Body of pancreas (tissue), 4 donors: ENCODE data around the gene SMIM13. TPM values are rescaled to one million over a fixed set of nuclear protein-coding genes. Genes with fewer than 3 reads are reported as not detected.
A peak's percentile ranks its signal among the peaks of the same experiment; 100 is the strongest.

ENCODE experiments used
- ATAC-seq: fragments of 150-250 bp; one replicate; pipeline ENCODE4 v1.9.1; 2016
- DNase-seq, 4 donors: peaks; one replicate each; pipeline ENCODE4 v3.0.0-alpha.2; 2019
- H3K27ac ChIP-seq, 4 donors: fragments of 200-600 bp; sonication (generic); 1 replicate in 3 of 4; 2 replicates in 1 of 4; pipeline versions ENCODE4 v1.5.1 to v1.6.1; 2016 to 2019; ENCODE audit warnings: mild to moderate bottlenecking in 1 of 4, mixed read lengths in 1 of 4, moderate library complexity in 1 of 4
- H3K27me3 ChIP-seq, 2 donors: fragments of 200-600 bp; sonication (generic); one replicate each; pipeline ENCODE4 v1.6.0; 2016; ENCODE audit warnings: mild to moderate bottlenecking in 1 of 2
- H3K36me3 ChIP-seq, 2 donors: fragments of 200-600 bp; sonication (generic); replicated peaks in 1 of 2; 2 replicates each; pipeline ENCODE4 v1.5.1; 2016; ENCODE audit warnings: low read depth in 2 of 2; ENCODE audit not compliant: insufficient read depth in 1 of 2
- H3K4me1 ChIP-seq: fragments of 200-600 bp; sonication (generic); one replicate; pipeline ENCODE4 v1.6.0; 2016
- H3K4me3 ChIP-seq, 2 donors: fragments of 200-600 bp; sonication (generic); 1 replicate in 1 of 2; 2 replicates in 1 of 2; pipeline ENCODE4 v1.5.1; 2016 to 2019
- H3K9me3 ChIP-seq, 3 donors: fragments of 200-600 bp; sonication (generic); 1 replicate in 2 of 3; 2 replicates in 1 of 3; pipeline ENCODE4 v1.5.1; 2016
- CTCF ChIP-seq, 7 experiments: fragments of 450-650 bp in 4 of 7; fragments of 200-600 bp in 3 of 7; sonication (generic) in 3 of 7; IDR thresholded peaks; one replicate each; pipeline ENCODE4 v1.5.1; 2016 to 2019; ENCODE audit warnings: antibody characterized with exemption in 7 of 7
- POLR2A ChIP-seq, 3 donors: fragments of 450-650 bp; IDR thresholded peaks; one replicate each; pipeline ENCODE4 v1.6.1; 2016; ENCODE audit warnings: antibody characterized with exemption in 3 of 3, mild to moderate bottlenecking in 2 of 3
- WGBS, 2 donors: methylation state at CpG; one replicate each; pipeline ENCODE4 v1.1.5; 2017; 5-methylcytosine and 5-hydroxymethylcytosine counted together
- intact Hi-C: fragments of 100-400 bp; cut with DNase I; formaldehyde crosslinking; loops from one replicate; pipeline ENCODE4 v1.15.1; 2023
- small RNA-seq: library from RNA; depleted of rRNA; stranded (forward); fragments of <200 nt; gene quantifications from one replicate; pipeline ENCODE3, GENCODE V24; 2016
- total RNA-seq, 2 donors: library from RNA; depleted of rRNA; stranded (reverse); fragments of >200 nt; gene quantifications; one replicate each; pipeline ENCODE4 v1.1.0, GENCODE V29; 2016

SMIM13 gene
- total RNA-seq, 2 donors from 2014 or later, result 4.4 to 5.6 TPM

- ATAC-seq, result no peak
- intact Hi-C loops, result no loop called here
- 92 to 95% methylated on average over 3 of the region's 3 CpGs for WGBS, 2 donors
- no peak overlapping the region for H3K4me3 ChIP-seq
- H3K36me3 ChIP-seq, result no peaks in the 10 kb centered on the region
- no peaks in the 10 kb centered on the region for H3K27me3 ChIP-seq
- no peak overlapping the region for H3K27ac ChIP-seq
- no peak for DNase-seq
- H3K4me1 ChIP-seq, result no peaks in the 10 kb centered on the region
- TF ChIP-seq POLR2A (IDR thresholded peaks at IDR 0.05), result no peak
- H3K9me3 ChIP-seq, result no peaks in the 10 kb centered on the region
These were observed 88.0 kb downstream of the SMIM13 start for GRCh38 chr6:11181478-11182136.

GRCh38 chr6:11183761-11184362 lies 90.2 kb downstream of the SMIM13 start:
- TF ChIP-seq POLR2A (IDR thresholded peaks at IDR 0.05) (no peak), CTCF (IDR thresholded peaks at IDR 0.05) (no peak)
- Histone ChIP-seq H3K4me1 (peaks cover 17% of the 10 kb centered on the region), H3K9me3 (no peaks in the 10 kb centered on the region), H3K27me3 (no peaks in the 10 kb centered on the region), H3K4me3 (no peak overlapping the region), H3K36me3 (no peaks in the 10 kb centered on the region), H3K27ac (no peak overlapping the region)
- DNase-seq, result no peak
- intact Hi-C loops, result no loop called here
- 76 to 90% methylated on average over 3 of the region's 3 CpGs for WGBS, 2 donors
- ATAC-seq, result no peak

- Histone ChIP-seq H3K27me3 (no peaks in the 10 kb centered on the region), H3K36me3 (no peaks in the 10 kb centered on the region), H3K4me1 (peaks cover 17% of the 10 kb centered on the region), H3K4me3 (no peak overlapping the region), H3K27ac (no peak overlapping the region), H3K9me3 (no peaks in the 10 kb centered on the region)
- ATAC-seq, result no peak
- TF ChIP-seq POLR2A (IDR thresholded peaks at IDR 0.05), result no peak
- TF ChIP-seq CTCF (IDR thresholded peaks at IDR 0.05), result no peak
- WGBS, 2 donors, result 93% methylated on average over 17 of the region's 17 CpGs
- intact Hi-C loops, result no loop called here
- no peak for DNase-seq
These were observed 91.7 kb downstream of the SMIM13 start for GRCh38 chr6:11185204-11185842.

- H3K36me3 ChIP-seq, result peaks cover 0 to 2% of the 10 kb centered on the region in 2 donors
- no peak overlapping the region for H3K4me3 ChIP-seq
- ATAC-seq (no peak), DNase-seq (no peak)
- no peaks in the 10 kb centered on the region for H3K27me3 ChIP-seq
- peaks cover 17% of the 10 kb centered on the region for H3K4me1 ChIP-seq
- no peak for TF ChIP-seq POLR2A (IDR thresholded peaks at IDR 0.05)
- no peak for TF ChIP-seq CTCF (IDR thresholded peaks at IDR 0.05)
- peak overlapping the region in 1 of 4 donors; percentile 53 for H3K27ac ChIP-seq
- no peaks in the 10 kb centered on the region for H3K9me3 ChIP-seq
- intact Hi-C loops, result no loop called here
- WGBS, 2 donors, result 93 to 94% methylated on average over 6 of the region's 6 CpGs
These were observed 93.7 kb downstream of the SMIM13 start for GRCh38 chr6:11187301-11187700.

Small RNA genes lying within 50 kb of the gene (small RNA-seq; reads per million reads assigned to genes)
- gene AL136139.1, result not detected

Other genes starting within 250 kb of the SMIM13 start
- gene GCM2, start 211.8 kb upstream of the SMIM13 start, total RNA-seq, result not detected
- gene SYCP2L, start 206.8 kb upstream of the SMIM13 start, total RNA-seq, result 1 to 10 TPM; 2.1 to 3.3 TPM
- gene ELOVL2, start 49.5 kb upstream of the SMIM13 start, total RNA-seq, result 1 to 10 TPM; 2.9 to 3.0 TPM
- not detected for gene ERVFRD-1, start 17.9 kb downstream of the SMIM13 start, total RNA-seq
- gene NEDD9, start 138.8 kb downstream of the SMIM13 start, total RNA-seq, result 10 to 100 TPM; 22.8 to 58.3 TPM